SK-N-SH treated with all-trans-retinoic acid at 6 μM for 48 hours (cell line): ENCODE data around the gene MACROD1.

Experiments used
- ATAC-seq: fragments of 200-7000 bp; cut with Tn5 transposase; 3 replicates; pipeline ENCODE4 v1.9.1; 2020; ENCODE audit warnings: mild to moderate bottlenecking, moderate library complexity
- ARNTL ChIP-seq: fragments of 450-650 bp; formaldehyde crosslinking; IDR thresholded peaks from 2 replicates; pipeline ENCODE4 v1.5.0; 2020; ENCODE audit warnings: low read depth, mild to moderate bottlenecking, moderate library complexity, borderline replicate concordance
- BACH2 ChIP-seq: fragments of 250-450 bp; sonication (Bioruptor Pico); IDR thresholded peaks from 2 replicates; pipeline ENCODE4 v1.9.0; 2021; ENCODE audit warnings: mild to moderate bottlenecking, borderline replicate concordance
- CREB5 ChIP-seq: fragments of 250-450 bp; sonication (Bioruptor Pico); IDR thresholded peaks from 2 replicates; pipeline ENCODE4 v1.5.1; 2020; ENCODE audit warnings: low read depth, mild to moderate bottlenecking, moderate library complexity
- CSDC2 ChIP-seq: fragments of 250-450 bp; sonication (Bioruptor Pico); IDR thresholded peaks from 2 replicates; pipeline ENCODE4 v1.5.0; 2020; ENCODE audit warnings: mild to moderate bottlenecking, moderate library complexity
- CSRNP3 ChIP-seq: fragments of 250-450 bp; sonication (Bioruptor Pico); IDR thresholded peaks from 2 replicates; pipeline ENCODE4 v1.5.1; 2021; ENCODE audit warnings: mild to moderate bottlenecking, moderate library complexity
- ESRRG ChIP-seq: fragments of 250-450 bp; sonication (Bioruptor Pico); IDR thresholded peaks from 2 replicates; pipeline ENCODE4 v1.6.1; 2021; ENCODE audit warnings: mild to moderate bottlenecking
- GLIS3 ChIP-seq: fragments of 250-450 bp; sonication (Bioruptor Pico); IDR thresholded peaks from 2 replicates; pipeline ENCODE4 v1.5.0; 2020; ENCODE audit warnings: mild to moderate bottlenecking, moderate library complexity
- ISL1 ChIP-seq: fragments of 250-450 bp; sonication (Bioruptor Pico); IDR thresholded peaks from 2 replicates; pipeline ENCODE4 v2.1.2; 2022; ENCODE audit warnings: mild to moderate bottlenecking, moderate library complexity
- OSR1 ChIP-seq: fragments of 250-450 bp; sonication (Bioruptor Pico); IDR thresholded peaks from 2 replicates; pipeline ENCODE4 v1.8.0; 2022; ENCODE audit warnings: moderate library complexity, mild to moderate bottlenecking, inconsistent platforms
- PATZ1 ChIP-seq: fragments of 250-450 bp; sonication (Bioruptor Pico); IDR thresholded peaks from 2 replicates; pipeline ENCODE4 v1.8.0; 2020; ENCODE audit warnings: mild to moderate bottlenecking, moderate library complexity, borderline replicate concordance
- POU6F1 ChIP-seq: fragments of 250-450 bp; sonication (Bioruptor Pico); IDR thresholded peaks from 2 replicates; pipeline ENCODE4 v1.8.0; 2021; ENCODE audit warnings: low read depth, mild to moderate bottlenecking, moderate library complexity, borderline replicate concordance
- PPARA ChIP-seq: fragments of 250-450 bp; sonication (Bioruptor Pico); IDR thresholded peaks from 2 replicates; pipeline ENCODE4 v1.5.0; 2020; ENCODE audit warnings: mild to moderate bottlenecking, borderline replicate concordance
- RARB ChIP-seq: fragments of 250-450 bp; sonication (Bioruptor Pico); IDR thresholded peaks from 2 replicates; pipeline ENCODE4 v1.8.0; 2021; ENCODE audit warnings: mild to moderate bottlenecking, moderate library complexity
- SNAI2 ChIP-seq: fragments of 250-450 bp; sonication (Bioruptor Pico); IDR thresholded peaks from 2 replicates; pipeline ENCODE4 v1.5.0; 2020; ENCODE audit warnings: mild to moderate bottlenecking, moderate library complexity
- TCF4 ChIP-seq: fragments of 250-450 bp; sonication (Bioruptor Pico); IDR thresholded peaks from 2 replicates; pipeline ENCODE4 v1.8.0; 2021; ENCODE audit warnings: mild to moderate bottlenecking, moderate library complexity, borderline replicate concordance
- TOX ChIP-seq: fragments of 250-450 bp; sonication (Bioruptor Pico); IDR thresholded peaks from 2 replicates; pipeline ENCODE4 v1.8.0; 2021; ENCODE audit warnings: mild to moderate bottlenecking, moderate library complexity, borderline replicate concordance
- TSHZ2 ChIP-seq: fragments of 250-450 bp; sonication (Bioruptor Pico); IDR thresholded peaks from 2 replicates; pipeline ENCODE4 v1.5.0; 2020; ENCODE audit warnings: mild to moderate bottlenecking, moderate library complexity
- ZC3H10 ChIP-seq: fragments of 250-450 bp; sonication (Bioruptor Pico); IDR thresholded peaks from 2 replicates; pipeline ENCODE4 v1.5.1; 2021; ENCODE audit warnings: mild to moderate bottlenecking, moderate library complexity
- ZFP3 ChIP-seq: fragments of 250-450 bp; sonication (Bioruptor Pico); IDR thresholded peaks from 2 replicates; pipeline ENCODE4 v1.5.0; 2020; ENCODE audit warnings: mild to moderate bottlenecking, moderate library complexity
- ZNF565 ChIP-seq: fragments of 450-650 bp; formaldehyde crosslinking; conservative IDR thresholded peaks from 2 replicates; pipeline ENCODE4 v1.5.0; 2020; ENCODE audit warnings: low read depth, mild to moderate bottlenecking, moderate library complexity
- ZNF70 ChIP-seq: fragments of 450-650 bp; formaldehyde crosslinking; IDR thresholded peaks from 2 replicates; pipeline ENCODE4 v1.5.0; 2020; ENCODE audit warnings: mild to moderate bottlenecking, moderate library complexity
- ZNF8 ChIP-seq: fragments of 450-650 bp; formaldehyde crosslinking; IDR thresholded peaks from 2 replicates; pipeline ENCODE4 v1.5.0; 2020; ENCODE audit warnings: mild to moderate bottlenecking, moderate library complexity

MACROD1 gene

GRCh38 chr11:64081745-64082442 is 84.0 kb downstream of the MACROD1 start:
- TF ChIP-seq ZNF565 (CRISPR knock-in tag) (no peak), TOX (CRISPR knock-in tag) (no peak), CSDC2 (CRISPR knock-in tag) (no peak), TSHZ2 (CRISPR knock-in tag) (no peak), GLIS3 (no peak), ARNTL (CRISPR knock-in tag) (no peak), ISL1 (no peak), CSRNP3 (CRISPR knock-in tag) (no peak), PPARA (CRISPR knock-in tag) (no peak), ZFP3 (CRISPR knock-in tag) (no peak), ZNF8 (no peak), TCF4 (no peak), ZC3H10 (CRISPR knock-in tag) (no peak), POU6F1 (CRISPR knock-in tag) (no peak), OSR1 (CRISPR knock-in tag) (no peak), RARB (no peak), ESRRG (CRISPR knock-in tag) (no peak)
- ATAC-seq, result no peak

- ATAC-seq, result no peak
- TF ChIP-seq CREB5 (CRISPR knock-in tag) (no peak), TCF4 (no peak), ZNF70 (CRISPR knock-in tag) (no peak)
These were observed 85.5 kb downstream of the MACROD1 start for GRCh38 chr11:64080390-64080789.

- ATAC-seq, result 0 out of 3 replicates have a peak, but pooled peaks have one; percentile 18
- TF ChIP-seq POU6F1 (CRISPR knock-in tag) (no peak), ARNTL (CRISPR knock-in tag) (no peak), RARB (no peak), TSHZ2 (CRISPR knock-in tag) (no peak), CSDC2 (CRISPR knock-in tag) (no peak), PATZ1 (CRISPR knock-in tag) (no peak), TOX (CRISPR knock-in tag) (no peak), ISL1 (no peak), ZNF565 (CRISPR knock-in tag) (no peak), BACH2 (CRISPR knock-in tag) (no peak), CREB5 (CRISPR knock-in tag) (no peak), PPARA (CRISPR knock-in tag) (no peak), OSR1 (CRISPR knock-in tag) (no peak), SNAI2 (CRISPR knock-in tag) (no peak)
These were observed 87.0 kb downstream of the MACROD1 start for GRCh38 chr11:64078905-64079304.
